Measurements from ENCODE around the gene KRT17. TPM values are rescaled to one million over a fixed set of nuclear protein-coding genes. Genes with fewer than 3 reads are reported as not detected.

The KRT17 gene
- total and polyA plus RNA-seq, 9 of the 15 experiments (the other 6 are each of a cell fraction or from before 2014, with no cell fraction given): 0.23 to 0.25 TPM; not detected in 7

GRCh38 chr17:41649923-41650519 lies 25.6 kb upstream of the KRT17 start:
- H3K4me3 ChIP-seq: no peak overlapping the region
- H3K27me3 ChIP-seq (ENCODE audit: control insufficient read depth in 2 of 2, insufficient read depth in 2 of 2, low read length in 2 of 2): peaks cover 0 to 15% of the 10 kb centered on the region in 2 experiments; a peak in 2 of 5 replicates
- no peak overlapping the region for H3K4me2 ChIP-seq (ENCODE audit: insufficient read depth, low read length)
- DNase-seq (ENCODE audit: extremely low read depth in 1 of 4, low spot score in 3 of 4) (no peak), ATAC-seq (no peak), FAIRE-seq (peak; percentile 69)
- 0 out of 2 replicates have a peak, but pooled peaks cover 3% of the 10 kb centered on the region for H4K20me1 ChIP-seq (replicated peaks; ENCODE audit: control insufficient read depth, insufficient read depth, low read length)
- WGBS (ENCODE audit: insufficient coverage, low coverage, missing lambda C conversion rate): 58% methylated on average over 10 of the region's 10 CpGs
- no peaks in the 10 kb centered on the region for H3K9me3 ChIP-seq (replicated peaks; ENCODE audit: control insufficient read depth, insufficient read depth, low read depth, low read length)
- H3K79me2 ChIP-seq (ENCODE audit: control insufficient read depth, insufficient read depth, low read length): no peaks in the 10 kb centered on the region
- no peak overlapping the region for H2AFZ ChIP-seq (ENCODE audit: low read depth, low read length)
- ChIA-PET CTCF (ENCODE audit: low intra/inter-chr PET ratio) (interaction anchor here (0.5 to 4.8 kb wide), 3 partner anchors 11 to 101 kb away, joined by 3 to 87 read pairs (median 80); no protein-coding TSS in a partner anchor), POLR2A (interaction anchor here (0.6 kb wide), 1 partner anchor 241 kb away, joined by 4 read pairs; no protein-coding TSS in a partner anchor)
- H3K36me3 ChIP-seq (ENCODE audit: control insufficient read depth, insufficient read depth, low read length): no peaks in the 10 kb centered on the region
- peaks cover 20 to 39% of the 10 kb centered on the region in 2 experiments; a peak in 4 of 5 replicates for H3K4me1 ChIP-seq (replicated peaks in 1 of 2; ENCODE audit: control insufficient read depth in 2 of 2, insufficient read depth in 2 of 2, low read length in 2 of 2)
- no peaks in the 10 kb centered on the region for H3K9me1 ChIP-seq (ENCODE audit: control insufficient read depth, insufficient read depth, low read length)
- in situ Hi-C loops (cut with MboI) (loop anchor here (25.0 kb wide), 1 partner anchor 1038 kb away; no protein-coding TSS in a partner anchor), intact Hi-C loops (cut with micrococcal nuclease) (loop anchor here (5.0 kb wide), 1 partner anchor 743 kb away; no protein-coding TSS in a partner anchor)
- H3K27ac ChIP-seq (ENCODE audit: extremely low read depth, low read depth, low read length): no peak overlapping the region
- no TSS peak for BruUV-seq (replicated peaks)
- no peak overlapping the region for H3K9ac ChIP-seq (ENCODE audit: insufficient read depth in 1 of 2, low read depth in 2 of 2, low read length in 2 of 2)
- TF ChIP-seq PRMT5 (CRISPR knock-in tag; IDR thresholded peaks at IDR 0.05) (no peak), ZNF639 (CRISPR knock-in tag; conservative IDR thresholded peaks at IDR 0.05 in 1 of 2, IDR thresholded peaks at IDR 0.05 in 1 of 2) (no peak), ZNF551 (CRISPR knock-in tag; IDR thresholded peaks at IDR 0.05) (no peak), PRDM10 (IDR thresholded peaks at IDR 0.05; ENCODE audit: partially characterized antibody) (no peak), HLTF (IDR thresholded peaks at IDR 0.05) (no peak), PURB (CRISPR knock-in tag; IDR thresholded peaks at IDR 0.05; ENCODE audit: low read depth) (no peak), SMAD2 (IDR thresholded peaks at IDR 0.05; ENCODE audit: low read depth, low read length) (no peak), RERE (CRISPR knock-in tag; IDR thresholded peaks at IDR 0.05; ENCODE audit: borderline replicate concordance) (no peak), SNRNP70 (optimal IDR thresholded peaks at IDR 0.05; ENCODE audit: low read depth, low read length) (no peak), KLF13 (tag; IDR thresholded peaks at IDR 0.05; ENCODE audit: borderline replicate concordance, low read depth) (no peak)
